Astrocyte (in vitro differentiated cells and primary cell): Measurements from ENCODE around the gene DPCD. TPM values are rescaled to one million over a fixed set of nuclear protein-coding genes. Genes with fewer than 3 reads are reported as not detected.

ENCODE experiments used
- DNase-seq: peaks from one replicate; pipeline ENCODE4 v3.0.0-alpha.2; 2010; ENCODE audit warnings: low read depth
- FAIRE-seq: peaks from 2 replicates; lab custom pipeline; 2011; peaks lifted over from hg19 to GRCh38; lab: Jason Lieb, UNC
- H2AFZ ChIP-seq: 2 replicates; pipeline ENCODE4 v1.6.0; 2012; ENCODE audit warnings: low read depth, low read length, inconsistent platforms
- H3K27ac ChIP-seq: 2 replicates; pipeline ENCODE4 v1.5.1; 2011; ENCODE audit warnings: low read depth, low read length, inconsistent platforms
- H3K27me3 ChIP-seq: 2 replicates; pipeline ENCODE4 v1.6.0; 2011; ENCODE audit warnings: low read length, inconsistent platforms; ENCODE audit not compliant: insufficient read depth
- H3K36me3 ChIP-seq: 2 replicates; pipeline ENCODE4 v1.5.1; 2011; ENCODE audit warnings: low read length, inconsistent platforms; ENCODE audit not compliant: insufficient read depth
- H3K4me1 ChIP-seq: 2 replicates; pipeline ENCODE4 v1.5.1; 2011; ENCODE audit warnings: low read length, inconsistent platforms; ENCODE audit not compliant: insufficient read depth
- H3K4me2 ChIP-seq: 2 replicates; pipeline ENCODE4 v1.6.0; 2012; ENCODE audit warnings: low read length, inconsistent platforms
- H3K4me3 ChIP-seq: 2 replicates; pipeline ENCODE4 v1.5.1; 2011; ENCODE audit warnings: low read depth, mild to moderate bottlenecking, low read length, inconsistent platforms; ENCODE audit not compliant: insufficient read depth
- H3K79me2 ChIP-seq: 2 replicates; pipeline ENCODE4 v1.6.0; 2012; ENCODE audit warnings: mild to moderate bottlenecking, low read length, inconsistent platforms; ENCODE audit not compliant: insufficient read depth
- H3K9ac ChIP-seq: 2 replicates; pipeline ENCODE4 v1.6.0; 2012; ENCODE audit warnings: mild to moderate bottlenecking, low read length, inconsistent platforms
- H3K9me3 ChIP-seq: 2 replicates; pipeline ENCODE4 v1.5.1; 2012; ENCODE audit warnings: low read depth, mild to moderate bottlenecking, low read length, inconsistent platforms; ENCODE audit not compliant: insufficient read depth
- H4K20me1 ChIP-seq: 2 replicates; pipeline ENCODE4 v1.6.0; 2012; ENCODE audit warnings: low read length, inconsistent platforms; ENCODE audit not compliant: insufficient read depth
- H3K27ac Mint-ChIP-seq: one replicate; pipeline ENCODE4 v1.8.0; 2021; ENCODE audit warnings: mild to moderate bottlenecking, mixed read lengths; ENCODE audit not compliant: unreplicated experiment
- H3K27me3 Mint-ChIP-seq: one replicate; pipeline ENCODE4 v1.8.0; 2021; ENCODE audit warnings: low read depth, mixed read lengths; ENCODE audit not compliant: unreplicated experiment
- H3K36me3 Mint-ChIP-seq: one replicate; pipeline ENCODE4 v1.8.0; 2021; ENCODE audit warnings: low read depth, mixed read lengths; ENCODE audit not compliant: unreplicated experiment
- H3K4me1 Mint-ChIP-seq: one replicate; pipeline ENCODE4 v1.8.0; 2021; ENCODE audit warnings: low read depth, mixed read lengths; ENCODE audit not compliant: unreplicated experiment
- H3K4me3 Mint-ChIP-seq: one replicate; pipeline ENCODE4 v1.8.0; 2021; ENCODE audit warnings: mild to moderate bottlenecking, moderate library complexity, mixed read lengths; ENCODE audit not compliant: unreplicated experiment
- H3K9me3 Mint-ChIP-seq: one replicate; pipeline ENCODE4 v1.8.0; 2021; ENCODE audit warnings: mild to moderate bottlenecking, mixed read lengths; ENCODE audit not compliant: unreplicated experiment
- CTCF ChIP-seq: IDR thresholded peaks from 2 replicates; pipeline ENCODE4 v1.5.1; 2011; ENCODE audit warnings: low read depth, mild to moderate bottlenecking, inconsistent platforms, low read length, moderate library complexity; ENCODE audit not compliant: insufficient read depth
- EZH2 ChIP-seq: IDR thresholded peaks from 2 replicates; pipeline ENCODE4 v1.6.1; 2012; ENCODE audit warnings: mild to moderate bottlenecking, low read length, inconsistent platforms; ENCODE audit not compliant: insufficient read depth
- total RNA-seq: library from RNA; stranded (reverse); gene quantifications from 2 replicates; pipeline ENCODE4 v1.2.1, GENCODE V29; 2021

DPCD gene
- total RNA-seq, 1 donor from 2014 or later = 39.4 TPM

GRCh38 chr10:101625821-101626412, 37.8 kb downstream of the DPCD start:
- H3K36me3 ChIP-seq = no peaks in the 10 kb centered on the region
- FAIRE-seq (no peak), DNase-seq (no peak)
- H3K9ac ChIP-seq = no peak overlapping the region
- Mint-ChIP-seq H3K27ac (no peak overlapping the region), H3K9me3 (no peaks in the 10 kb centered on the region), H3K27me3 (no peaks in the 10 kb centered on the region), H3K4me1 (no peaks in the 10 kb centered on the region), H3K36me3 (peaks cover 25% of the 10 kb centered on the region), H3K4me3 (no peak overlapping the region)
- H3K4me1 ChIP-seq = no peaks in the 10 kb centered on the region
- H3K4me3 ChIP-seq = no peak overlapping the region
- H3K4me2 ChIP-seq = no peak overlapping the region
- TF ChIP-seq CTCF (no peak), EZH2 (no peak)
- no peaks in the 10 kb centered on the region for H3K79me2 ChIP-seq
- H4K20me1 ChIP-seq = peaks cover 17% of the 10 kb centered on the region
- H3K27me3 ChIP-seq = no peaks in the 10 kb centered on the region
- H2AFZ ChIP-seq = no peak overlapping the region
- no peak overlapping the region for H3K27ac ChIP-seq
- H3K9me3 ChIP-seq = no peaks in the 10 kb centered on the region

GRCh38 chr10:101629837-101630632, 41.9 kb downstream of the DPCD start:
- Histone ChIP-seq H3K4me2 (no peak overlapping the region), H3K36me3 (no peaks in the 10 kb centered on the region), H3K27me3 (no peaks in the 10 kb centered on the region), H3K4me1 (no peaks in the 10 kb centered on the region), H2AFZ (no peak overlapping the region), H3K9ac (no peak overlapping the region), H4K20me1 (peaks cover 23% of the 10 kb centered on the region), H3K27ac (no peak overlapping the region), H3K4me3 (no peak overlapping the region), H3K9me3 (no peaks in the 10 kb centered on the region), H3K79me2 (no peaks in the 10 kb centered on the region)
- FAIRE-seq (no peak), DNase-seq (no peak)
- H3K9me3 Mint-ChIP-seq = no peaks in the 10 kb centered on the region
- TF ChIP-seq EZH2 = no peak
- no peak for TF ChIP-seq CTCF
- no peak overlapping the region for H3K4me3 Mint-ChIP-seq
- no peaks in the 10 kb centered on the region for H3K4me1 Mint-ChIP-seq
- H3K27me3 Mint-ChIP-seq = no peaks in the 10 kb centered on the region
- no peak overlapping the region for H3K27ac Mint-ChIP-seq
- H3K36me3 Mint-ChIP-seq = peaks cover 18% of the 10 kb centered on the region

- no peak overlapping the region for H3K4me3 ChIP-seq
- H3K27ac ChIP-seq = no peak overlapping the region
- Mint-ChIP-seq H3K36me3 (peaks cover 12% of the 10 kb centered on the region), H3K27me3 (no peaks in the 10 kb centered on the region), H3K27ac (no peak overlapping the region), H3K4me1 (no peaks in the 10 kb centered on the region), H3K4me3 (no peak overlapping the region), H3K9me3 (no peaks in the 10 kb centered on the region)
- H3K9ac ChIP-seq = no peak overlapping the region
- H3K9me3 ChIP-seq = no peaks in the 10 kb centered on the region
- no peaks in the 10 kb centered on the region for H3K4me1 ChIP-seq
- no peaks in the 10 kb centered on the region for H3K36me3 ChIP-seq
- H3K27me3 ChIP-seq = no peaks in the 10 kb centered on the region
- no peak overlapping the region for H2AFZ ChIP-seq
- peaks cover 23% of the 10 kb centered on the region for H4K20me1 ChIP-seq
- DNase-seq (no peak), FAIRE-seq (no peak)
- TF ChIP-seq EZH2 = no peak
- TF ChIP-seq CTCF = no peak
- H3K4me2 ChIP-seq = no peak overlapping the region
- H3K79me2 ChIP-seq = no peaks in the 10 kb centered on the region
These were observed 42.5 kb downstream of the DPCD start for GRCh38 chr10:101630633-101630920.
